Neural progenitor cell (in vitro differentiated cells): Measurements from ENCODE around the gene STON2.

Experiments used
- EZH2 ChIP-seq: fragments of 200-600 bp; sonication (generic); IDR thresholded peaks from 2 replicates; pipeline ENCODE4 v1.6.1; 2017; ENCODE audit warnings: antibody characterized with exemption, mild to moderate bottlenecking, moderate library complexity
- EZH2phosphoT487 ChIP-seq: fragments of 200-600 bp; sonication (generic); IDR thresholded peaks from 2 replicates; pipeline ENCODE4 v1.6.1; 2017; ENCODE audit warnings: antibody characterized with exemption
- TF ChIP-seq, protein P1 (sequence below): fragments of 200-600 bp; sonication (generic); IDR thresholded peaks from 2 replicates; pipeline ENCODE4 v1.5.1; 2017; ENCODE audit warnings: antibody characterized with exemption, mild to moderate bottlenecking

DNA sequence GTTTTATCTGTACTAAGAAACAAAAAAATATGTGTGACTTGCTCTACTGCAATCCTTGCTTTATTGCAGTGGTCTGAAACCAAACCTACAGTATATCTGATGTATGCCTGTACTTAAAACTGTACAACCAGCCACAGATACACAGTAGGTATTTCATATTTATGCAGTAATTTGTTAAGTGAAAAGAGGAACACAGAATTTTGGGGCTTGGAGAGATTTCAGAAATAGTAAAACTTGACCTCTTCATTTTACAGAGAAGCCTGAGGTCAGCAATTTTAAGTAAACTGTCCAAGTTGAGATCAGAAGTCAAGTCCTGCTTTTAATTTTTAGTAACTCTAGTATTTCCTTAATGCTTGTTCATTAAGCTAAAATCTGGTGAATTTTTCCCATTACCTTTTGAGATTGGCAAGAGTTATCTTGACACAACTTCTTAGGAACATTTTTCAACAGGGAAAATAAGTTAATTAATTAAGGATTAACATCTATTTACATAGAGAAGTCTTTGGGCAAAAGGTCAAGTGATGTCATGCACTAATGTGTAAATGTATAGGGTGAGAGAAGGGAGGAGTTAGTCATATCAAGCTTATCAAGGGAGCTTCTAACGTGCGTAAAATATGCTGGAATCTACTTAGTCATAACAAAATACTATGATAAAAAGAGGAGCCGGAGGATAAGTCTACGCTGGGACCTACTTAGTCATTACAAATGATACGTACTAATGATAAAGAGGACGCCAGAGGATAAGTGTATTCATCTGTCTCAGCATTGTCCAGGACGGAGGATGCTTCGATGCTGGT lies 113.4 kb downstream of the STON2 start:
- TF ChIP-seq, protein P1, sequence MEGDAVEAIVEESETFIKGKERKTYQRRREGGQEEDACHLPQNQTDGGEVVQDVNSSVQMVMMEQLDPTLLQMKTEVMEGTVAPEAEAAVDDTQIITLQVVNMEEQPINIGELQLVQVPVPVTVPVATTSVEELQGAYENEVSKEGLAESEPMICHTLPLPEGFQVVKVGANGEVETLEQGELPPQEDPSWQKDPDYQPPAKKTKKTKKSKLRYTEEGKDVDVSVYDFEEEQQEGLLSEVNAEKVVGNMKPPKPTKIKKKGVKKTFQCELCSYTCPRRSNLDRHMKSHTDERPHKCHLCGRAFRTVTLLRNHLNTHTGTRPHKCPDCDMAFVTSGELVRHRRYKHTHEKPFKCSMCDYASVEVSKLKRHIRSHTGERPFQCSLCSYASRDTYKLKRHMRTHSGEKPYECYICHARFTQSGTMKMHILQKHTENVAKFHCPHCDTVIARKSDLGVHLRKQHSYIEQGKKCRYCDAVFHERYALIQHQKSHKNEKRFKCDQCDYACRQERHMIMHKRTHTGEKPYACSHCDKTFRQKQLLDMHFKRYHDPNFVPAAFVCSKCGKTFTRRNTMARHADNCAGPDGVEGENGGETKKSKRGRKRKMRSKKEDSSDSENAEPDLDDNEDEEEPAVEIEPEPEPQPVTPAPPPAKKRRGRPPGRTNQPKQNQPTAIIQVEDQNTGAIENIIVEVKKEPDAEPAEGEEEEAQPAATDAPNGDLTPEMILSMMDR, result no peak
- TF ChIP-seq EZH2phosphoT487 (no peak), EZH2 (no peak)
